A549 (cell line): ENCODE results near the gene CELF4.

Experiments
- POLR2A ChIP-seq: IDR thresholded peaks from 2 replicates; pipeline ENCODE4 v1.6.1; 2012; ENCODE audit warnings: mild to moderate bottlenecking, low read length
- TF ChIP-seq, protein P1 (sequence below): fragments of 200-600 bp; sonication (generic); IDR thresholded peaks from 2 replicates; pipeline ENCODE4 v1.6.1; 2016; ENCODE audit warnings: antibody characterized with exemption, mild to moderate bottlenecking, moderate library complexity
- TF ChIP-seq, protein P2 (sequence below): fragments of >200 bp; sonication (Bioruptor Twin); formaldehyde crosslinking; IDR thresholded peaks from 3 replicates; pipeline ENCODE4 v1.5.1; 2016
- TF ChIP-seq, protein P3 (sequence below): fragments of 250-450 bp; sonication (Bioruptor Pico); IDR thresholded peaks from 2 replicates; pipeline ENCODE4 v1.5.0; 2021; ENCODE audit warnings: mild to moderate bottlenecking, moderate library complexity, borderline replicate concordance
- TF ChIP-seq, protein P4 (sequence below): IDR thresholded peaks from 2 replicates; pipeline ENCODE4 v1.6.1; 2012

DNA sequence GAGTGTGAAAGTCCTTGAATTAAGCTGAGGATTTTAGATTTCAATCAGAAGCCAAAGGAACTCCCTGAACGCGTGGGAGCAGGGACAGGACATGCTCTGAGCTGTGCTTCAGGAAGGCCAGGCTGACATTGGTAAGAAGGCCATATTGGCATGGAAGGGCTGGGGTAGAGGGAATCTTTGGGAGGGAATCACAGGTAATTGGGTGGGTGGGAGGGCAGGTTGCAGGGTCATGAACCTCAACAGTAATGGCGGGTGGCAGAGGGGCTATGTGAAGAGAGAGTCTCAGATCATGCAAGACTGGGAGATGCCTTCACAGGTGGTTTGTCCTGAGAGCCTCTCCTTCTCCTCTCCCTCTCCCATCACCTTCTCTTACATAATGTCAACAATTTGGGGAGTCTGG is 18.6 kb upstream of the CELF4 start:
- TF ChIP-seq, protein P1, sequence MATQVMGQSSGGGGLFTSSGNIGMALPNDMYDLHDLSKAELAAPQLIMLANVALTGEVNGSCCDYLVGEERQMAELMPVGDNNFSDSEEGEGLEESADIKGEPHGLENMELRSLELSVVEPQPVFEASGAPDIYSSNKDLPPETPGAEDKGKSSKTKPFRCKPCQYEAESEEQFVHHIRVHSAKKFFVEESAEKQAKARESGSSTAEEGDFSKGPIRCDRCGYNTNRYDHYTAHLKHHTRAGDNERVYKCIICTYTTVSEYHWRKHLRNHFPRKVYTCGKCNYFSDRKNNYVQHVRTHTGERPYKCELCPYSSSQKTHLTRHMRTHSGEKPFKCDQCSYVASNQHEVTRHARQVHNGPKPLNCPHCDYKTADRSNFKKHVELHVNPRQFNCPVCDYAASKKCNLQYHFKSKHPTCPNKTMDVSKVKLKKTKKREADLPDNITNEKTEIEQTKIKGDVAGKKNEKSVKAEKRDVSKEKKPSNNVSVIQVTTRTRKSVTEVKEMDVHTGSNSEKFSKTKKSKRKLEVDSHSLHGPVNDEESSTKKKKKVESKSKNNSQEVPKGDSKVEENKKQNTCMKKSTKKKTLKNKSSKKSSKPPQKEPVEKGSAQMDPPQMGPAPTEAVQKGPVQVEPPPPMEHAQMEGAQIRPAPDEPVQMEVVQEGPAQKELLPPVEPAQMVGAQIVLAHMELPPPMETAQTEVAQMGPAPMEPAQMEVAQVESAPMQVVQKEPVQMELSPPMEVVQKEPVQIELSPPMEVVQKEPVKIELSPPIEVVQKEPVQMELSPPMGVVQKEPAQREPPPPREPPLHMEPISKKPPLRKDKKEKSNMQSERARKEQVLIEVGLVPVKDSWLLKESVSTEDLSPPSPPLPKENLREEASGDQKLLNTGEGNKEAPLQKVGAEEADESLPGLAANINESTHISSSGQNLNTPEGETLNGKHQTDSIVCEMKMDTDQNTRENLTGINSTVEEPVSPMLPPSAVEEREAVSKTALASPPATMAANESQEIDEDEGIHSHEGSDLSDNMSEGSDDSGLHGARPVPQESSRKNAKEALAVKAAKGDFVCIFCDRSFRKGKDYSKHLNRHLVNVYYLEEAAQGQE, result no peak
- TF ChIP-seq, protein P2, sequence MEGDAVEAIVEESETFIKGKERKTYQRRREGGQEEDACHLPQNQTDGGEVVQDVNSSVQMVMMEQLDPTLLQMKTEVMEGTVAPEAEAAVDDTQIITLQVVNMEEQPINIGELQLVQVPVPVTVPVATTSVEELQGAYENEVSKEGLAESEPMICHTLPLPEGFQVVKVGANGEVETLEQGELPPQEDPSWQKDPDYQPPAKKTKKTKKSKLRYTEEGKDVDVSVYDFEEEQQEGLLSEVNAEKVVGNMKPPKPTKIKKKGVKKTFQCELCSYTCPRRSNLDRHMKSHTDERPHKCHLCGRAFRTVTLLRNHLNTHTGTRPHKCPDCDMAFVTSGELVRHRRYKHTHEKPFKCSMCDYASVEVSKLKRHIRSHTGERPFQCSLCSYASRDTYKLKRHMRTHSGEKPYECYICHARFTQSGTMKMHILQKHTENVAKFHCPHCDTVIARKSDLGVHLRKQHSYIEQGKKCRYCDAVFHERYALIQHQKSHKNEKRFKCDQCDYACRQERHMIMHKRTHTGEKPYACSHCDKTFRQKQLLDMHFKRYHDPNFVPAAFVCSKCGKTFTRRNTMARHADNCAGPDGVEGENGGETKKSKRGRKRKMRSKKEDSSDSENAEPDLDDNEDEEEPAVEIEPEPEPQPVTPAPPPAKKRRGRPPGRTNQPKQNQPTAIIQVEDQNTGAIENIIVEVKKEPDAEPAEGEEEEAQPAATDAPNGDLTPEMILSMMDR, result no peak
- TF ChIP-seq, protein P3, sequence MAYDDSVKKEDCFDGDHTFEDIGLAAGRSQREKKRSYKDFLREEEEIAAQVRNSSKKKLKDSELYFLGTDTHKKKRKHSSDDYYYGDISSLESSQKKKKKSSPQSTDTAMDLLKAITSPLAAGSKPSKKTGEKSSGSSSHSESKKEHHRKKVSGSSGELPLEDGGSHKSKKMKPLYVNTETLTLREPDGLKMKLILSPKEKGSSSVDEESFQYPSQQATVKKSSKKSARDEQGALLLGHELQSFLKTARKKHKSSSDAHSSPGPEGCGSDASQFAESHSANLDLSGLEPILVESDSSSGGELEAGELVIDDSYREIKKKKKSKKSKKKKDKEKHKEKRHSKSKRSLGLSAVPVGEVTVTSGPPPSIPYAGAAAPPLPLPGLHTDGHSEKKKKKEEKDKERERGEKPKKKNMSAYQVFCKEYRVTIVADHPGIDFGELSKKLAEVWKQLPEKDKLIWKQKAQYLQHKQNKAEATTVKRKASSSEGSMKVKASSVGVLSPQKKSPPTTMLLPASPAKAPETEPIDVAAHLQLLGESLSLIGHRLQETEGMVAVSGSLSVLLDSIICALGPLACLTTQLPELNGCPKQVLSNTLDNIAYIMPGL (CRISPR knock-in tag), result no peak
- TF ChIP-seq, protein P4, sequence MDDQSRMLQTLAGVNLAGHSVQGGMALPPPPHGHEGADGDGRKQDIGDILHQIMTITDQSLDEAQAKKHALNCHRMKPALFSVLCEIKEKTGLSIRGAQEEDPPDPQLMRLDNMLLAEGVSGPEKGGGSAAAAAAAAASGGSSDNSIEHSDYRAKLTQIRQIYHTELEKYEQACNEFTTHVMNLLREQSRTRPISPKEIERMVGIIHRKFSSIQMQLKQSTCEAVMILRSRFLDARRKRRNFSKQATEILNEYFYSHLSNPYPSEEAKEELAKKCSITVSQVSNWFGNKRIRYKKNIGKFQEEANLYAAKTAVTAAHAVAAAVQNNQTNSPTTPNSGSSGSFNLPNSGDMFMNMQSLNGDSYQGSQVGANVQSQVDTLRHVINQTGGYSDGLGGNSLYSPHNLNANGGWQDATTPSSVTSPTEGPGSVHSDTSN, result no peak
- no peak for TF ChIP-seq POLR2A
